Upper lobe of left lung (tissue), 4 donors: ENCODE measurements around the gene FCGBP.
"Not testable (repeated sequence)": the region's sequence is repeated elsewhere in the genome, so short reads cannot be mapped to it uniquely, and the experiment has no call there.

Source experiments
- POLR2A ChIP-seq, 4 donors: fragments of 450-650 bp; IDR thresholded peaks; one replicate each; pipeline ENCODE4 v1.5.1; 2016 to 2017; ENCODE audit warnings: antibody characterized with exemption in 4 of 4, mild to moderate bottlenecking in 2 of 4
- POLR2AphosphoS5 ChIP-seq, 2 donors: sonication (generic); formaldehyde crosslinking; IDR thresholded peaks; one replicate each; pipeline ENCODE4 v1.5.1; 2017; ENCODE audit warnings: antibody characterized with exemption in 2 of 2
- TF ChIP-seq, protein P1 (sequence below), 6 experiments: fragments of 450-650 bp in 4 of 6; fragments of 200-600 bp in 2 of 6; sonication (generic) in 2 of 6; IDR thresholded peaks; one replicate each; pipeline ENCODE4 v1.5.1; 2016 to 2019; ENCODE audit warnings: antibody characterized with exemption in 6 of 6

DNA sequence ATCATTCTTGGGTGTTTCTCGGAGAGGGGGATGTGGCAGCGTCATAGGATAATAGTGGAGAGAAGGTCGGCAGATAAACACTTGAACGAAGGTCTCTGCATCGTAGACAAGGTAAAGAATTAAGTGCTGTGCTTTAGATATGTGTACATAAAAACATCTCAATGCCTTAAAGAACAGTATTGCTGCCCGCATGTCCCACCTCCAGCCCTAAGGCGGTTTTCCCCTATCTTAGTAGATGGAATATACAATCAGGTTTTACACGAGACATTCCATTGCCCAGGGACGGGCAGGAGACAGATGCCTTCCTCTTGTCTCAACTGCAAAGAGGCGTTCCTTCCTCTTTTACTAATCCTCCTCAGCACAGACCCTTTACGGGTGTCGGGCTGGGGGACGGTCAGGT, 25.0 kb upstream of the FCGBP start:
- TF ChIP-seq, protein P1, sequence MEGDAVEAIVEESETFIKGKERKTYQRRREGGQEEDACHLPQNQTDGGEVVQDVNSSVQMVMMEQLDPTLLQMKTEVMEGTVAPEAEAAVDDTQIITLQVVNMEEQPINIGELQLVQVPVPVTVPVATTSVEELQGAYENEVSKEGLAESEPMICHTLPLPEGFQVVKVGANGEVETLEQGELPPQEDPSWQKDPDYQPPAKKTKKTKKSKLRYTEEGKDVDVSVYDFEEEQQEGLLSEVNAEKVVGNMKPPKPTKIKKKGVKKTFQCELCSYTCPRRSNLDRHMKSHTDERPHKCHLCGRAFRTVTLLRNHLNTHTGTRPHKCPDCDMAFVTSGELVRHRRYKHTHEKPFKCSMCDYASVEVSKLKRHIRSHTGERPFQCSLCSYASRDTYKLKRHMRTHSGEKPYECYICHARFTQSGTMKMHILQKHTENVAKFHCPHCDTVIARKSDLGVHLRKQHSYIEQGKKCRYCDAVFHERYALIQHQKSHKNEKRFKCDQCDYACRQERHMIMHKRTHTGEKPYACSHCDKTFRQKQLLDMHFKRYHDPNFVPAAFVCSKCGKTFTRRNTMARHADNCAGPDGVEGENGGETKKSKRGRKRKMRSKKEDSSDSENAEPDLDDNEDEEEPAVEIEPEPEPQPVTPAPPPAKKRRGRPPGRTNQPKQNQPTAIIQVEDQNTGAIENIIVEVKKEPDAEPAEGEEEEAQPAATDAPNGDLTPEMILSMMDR (IDR thresholded peaks at IDR 0.05), result not testable (repeated sequence)
- not testable (repeated sequence) for TF ChIP-seq POLR2AphosphoS5, POLR2A (IDR thresholded peaks at IDR 0.05)
